Prostate gland (tissue), 2 donors: ENCODE measurements around the gene ZNF816. TPM values are rescaled to one million over a fixed set of nuclear protein-coding genes. Genes with fewer than 3 reads are reported as not detected.

ENCODE experiments used
- DNase-seq: peaks from one replicate; pipeline ENCODE4 v3.0.0-alpha.2; 2019; ENCODE audit warnings: low spot score
- H3K27ac ChIP-seq, 2 donors: fragments of 200-600 bp; sonication (generic); 2 replicates each; pipeline ENCODE4 v1.5.1; 2017 to 2019
- H3K27me3 ChIP-seq: fragments of 200-600 bp; sonication (generic); replicated peaks from 2 replicates; pipeline ENCODE4 v1.5.1; 2019; ENCODE audit not compliant: insufficient read depth
- H3K36me3 ChIP-seq, 2 donors: fragments of 200-600 bp; sonication (generic); 1 replicate in 1 of 2; 2 replicates in 1 of 2; pipeline versions ENCODE4 v1.5.1 to v1.8.1; 2017 to 2019
- H3K4me1 ChIP-seq: fragments of 200-600 bp; sonication (generic); replicated peaks from 2 replicates; pipeline ENCODE4 v1.5.1; 2019
- H3K4me3 ChIP-seq, 2 donors: fragments of 200-600 bp; sonication (generic); 2 replicates each; pipeline ENCODE4 v1.5.1; 2017 to 2019
- H3K9me3 ChIP-seq: fragments of 200-600 bp; sonication (generic); 2 replicates; pipeline ENCODE4 v1.5.1; 2017
- CTCF ChIP-seq, 4 experiments: fragments of 200-600 bp in 2 of 4; fragments of 450-650 bp in 2 of 4; sonication (generic) in 2 of 4; IDR thresholded peaks; 1 replicate in 3 of 4; 2 replicates in 1 of 4; pipeline ENCODE4 v1.5.1; 2016 to 2019; ENCODE audit warnings: antibody characterized with exemption in 4 of 4, mild to moderate bottlenecking in 2 of 4, moderate library complexity in 2 of 4
- POLR2A ChIP-seq: fragments of 450-650 bp; IDR thresholded peaks from one replicate; pipeline ENCODE4 v1.6.1; 2016; ENCODE audit warnings: antibody characterized with exemption, mild to moderate bottlenecking
- POLR2AphosphoS5 ChIP-seq: sonication (generic); formaldehyde crosslinking; IDR thresholded peaks from one replicate; pipeline ENCODE4 v1.6.1; 2017; ENCODE audit warnings: antibody characterized with exemption
- WGBS: methylation state at CpG from one replicate; pipeline ENCODE4 v1.1.5; 2018; 5-methylcytosine and 5-hydroxymethylcytosine counted together
- intact Hi-C: fragments of 100-400 bp; cut with DNase I; formaldehyde crosslinking; loops from one replicate; pipeline ENCODE4 v1.14.2; 2022
- total RNA-seq, 2 donors: library from RNA; depleted of rRNA; stranded (reverse); fragments of >200 nt; gene quantifications; one replicate each; pipeline ENCODE4 v1.1.0, GENCODE V29; 2016

Gene ZNF816
- total RNA-seq, 2 donors from 2014 or later, result 15.8 to 31.8 TPM

DNA sequence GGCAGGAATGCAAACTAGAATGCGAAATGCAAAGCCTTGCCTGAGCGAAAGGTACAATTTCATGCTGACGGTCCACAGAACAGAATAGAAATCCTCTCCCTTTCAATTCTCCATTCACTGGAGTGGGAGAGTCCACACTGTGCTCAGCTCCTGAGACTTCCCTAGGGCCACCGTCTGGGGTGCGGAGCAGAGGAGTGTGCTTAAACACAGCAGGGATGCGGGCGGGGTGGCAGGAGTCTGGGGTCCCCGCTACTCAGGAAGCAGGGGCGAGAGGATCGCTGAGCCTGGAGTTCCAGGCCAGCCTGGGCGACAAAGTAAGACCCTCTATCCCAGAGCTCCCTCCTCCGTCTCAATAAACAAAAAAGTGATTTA, 552 bp upstream of the ZNF816 start:
- Histone ChIP-seq H3K36me3 (no peaks in the 10 kb centered on the region), H3K9me3 (no peaks in the 10 kb centered on the region), H3K27me3 (no peaks in the 10 kb centered on the region), H3K27ac (peak overlapping the region; percentile 72 to 74), H3K4me3 (peak overlapping the region; percentile 46 to 59), H3K4me1 (no peaks in the 10 kb centered on the region)
- intact Hi-C loops, result loop anchor here (2.0 to 10.0 kb wide), 2 partner anchors 40 to 232 kb away; partner anchors contain the start of genes ZNF665 and ZNF888
- TF ChIP-seq CTCF (IDR thresholded peaks at IDR 0.05) (no peak), POLR2A (no peak), POLR2AphosphoS5 (no peak)
- DNase-seq, result peak; percentile 23
- WGBS, result under 1% methylated on average over 12 of the region's 12 CpGs

GRCh38 chr19:52961981-52962380, 700 bp downstream of the ZNF816 start:
- Histone ChIP-seq H3K27me3 (no peaks in the 10 kb centered on the region), H3K4me3 (peak overlapping the region; percentile 46 to 59), H3K36me3 (peaks cover 0 to 2% of the 10 kb centered on the region in 2 donors), H3K9me3 (no peaks in the 10 kb centered on the region), H3K27ac (peak overlapping the region; percentile 72 to 74), H3K4me1 (no peaks in the 10 kb centered on the region)
- no peak for TF ChIP-seq POLR2A
- no peak for TF ChIP-seq CTCF (IDR thresholded peaks at IDR 0.05)
- TF ChIP-seq POLR2AphosphoS5, result no peak
- 13% methylated on average over 5 of the region's 5 CpGs for WGBS
- DNase-seq, result no peak
- intact Hi-C loops, result loop anchor here (2.0 to 10.0 kb wide), 2 partner anchors 39 to 233 kb away; partner anchors contain the start of genes ZNF665 and ZNF888

DNA sequence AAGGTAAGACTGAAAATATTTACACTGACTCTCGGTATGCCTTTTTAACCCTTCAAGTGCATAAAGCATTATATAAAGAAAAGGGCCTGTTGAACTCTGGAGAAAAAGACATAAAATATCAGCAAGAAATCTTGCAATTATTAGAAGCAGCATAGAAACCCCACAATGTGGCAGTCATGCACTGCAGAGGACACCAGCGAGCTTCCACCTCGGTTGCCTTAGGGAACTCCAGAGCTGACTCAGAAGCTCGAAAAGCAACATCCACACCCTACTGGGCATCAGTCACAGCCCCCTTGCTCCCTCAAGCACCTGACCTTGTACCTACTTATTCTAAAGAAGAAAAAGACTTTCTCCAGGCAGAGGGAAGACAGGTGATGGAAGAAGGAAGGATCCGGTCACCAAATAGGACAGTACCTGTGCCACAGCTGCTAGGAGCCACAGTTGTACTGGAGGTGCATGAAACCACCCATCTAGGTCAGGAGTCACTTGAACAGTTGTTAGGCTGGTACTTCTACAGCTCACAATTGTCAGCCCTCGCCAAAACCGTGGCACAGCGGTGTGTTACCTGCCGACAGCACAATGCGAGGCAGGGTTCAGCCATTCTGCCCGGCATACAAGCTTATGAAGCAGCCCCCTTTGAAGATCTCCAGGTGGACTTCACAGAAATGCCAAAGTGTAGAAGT, 2.9 kb downstream of the ZNF816 start:
- DNase-seq, result no peak
- Histone ChIP-seq H3K36me3 (peaks cover 8 to 12% of the 10 kb centered on the region in 2 donors), H3K27me3 (no peaks in the 10 kb centered on the region), H3K4me1 (no peaks in the 10 kb centered on the region), H3K27ac (no peak overlapping the region), H3K4me3 (no peak overlapping the region), H3K9me3 (no peaks in the 10 kb centered on the region)
- intact Hi-C loops, result loop anchor here (10.0 kb wide), 1 partner anchor 235 kb away; the partner anchor contains the start of gene ZNF665
- TF ChIP-seq POLR2AphosphoS5 (no peak), POLR2A (no peak), CTCF (IDR thresholded peaks at IDR 0.05) (no peak)
- 72% methylated on average over 11 of the region's 11 CpGs for WGBS

GRCh38 chr19:52957591-52957990, 5.1 kb downstream of the ZNF816 start:
- intact Hi-C loops, result no loop called here
- no peak for DNase-seq
- peaks cover 11 to 14% of the 10 kb centered on the region in 2 donors for H3K36me3 ChIP-seq
- WGBS, result 50% methylated on average over 8 of the region's 8 CpGs
- H3K4me1 ChIP-seq, result no peaks in the 10 kb centered on the region
- H3K27ac ChIP-seq, result no peak overlapping the region
- H3K4me3 ChIP-seq, result no peak overlapping the region
- H3K27me3 ChIP-seq, result no peaks in the 10 kb centered on the region
- no peaks in the 10 kb centered on the region for H3K9me3 ChIP-seq
- TF ChIP-seq POLR2AphosphoS5 (no peak), POLR2A (no peak), CTCF (IDR thresholded peaks at IDR 0.05) (no peak)

- TF ChIP-seq POLR2A, result no peak
- TF ChIP-seq CTCF (IDR thresholded peaks at IDR 0.05), result no peak
- intact Hi-C loops, result no loop called here
- no peak for DNase-seq
- peaks cover 18 to 20% of the 10 kb centered on the region in 2 donors for H3K36me3 ChIP-seq
- no peaks in the 10 kb centered on the region for H3K27me3 ChIP-seq
- H3K9me3 ChIP-seq, result no peaks in the 10 kb centered on the region
- no peaks in the 10 kb centered on the region for H3K4me1 ChIP-seq
- H3K27ac ChIP-seq, result no peak overlapping the region
- 96% methylated on average over 10 of the region's 10 CpGs for WGBS
- no peak overlapping the region for H3K4me3 ChIP-seq
These were observed 5.8 kb downstream of the ZNF816 start for GRCh38 chr19:52956917-52957316.
